HepG2 (cell line): ENCODE measurements around the gene DVL3. TPM values are rescaled to one million over a fixed set of nuclear protein-coding genes. Genes with fewer than 3 reads are reported as not detected.

Experiments
- ATAC-seq: fragments of 200-7000 bp; cut with Tn5 transposase; 3 replicates; pipeline ENCODE4 v1.9.1; 2020; ENCODE audit warnings: mild to moderate bottlenecking, moderate library complexity
- BruUV-seq: library from RNA; stranded (reverse); fragments of 400-500 nt; replicated peaks from 2 replicates; lab custom pipeline; 2021; lab: Mats Ljungman, UMichigan
- CTCF ChIA-PET: fragments of 300-600 bp; formaldehyde crosslinking; extraction: SDS; loops from one replicate; lab custom pipeline; 2021; ENCODE audit warnings: low total read pairs, inconsistent platforms, low intra/inter-chr PET ratio; lab: Yijun Ruan, JAX
- POLR2A ChIA-PET: fragments of 350-600 bp; sonication (Branson Sonifier 250); formaldehyde crosslinking; loops from one replicate; lab custom pipeline; 2020; ENCODE audit warnings: antibody characterized with exemption, inconsistent platforms; lab: Yijun Ruan, JAX
- DNase-seq: peaks from one replicate; pipeline ENCODE4 v3.0.0-alpha.2; 2015; ENCODE audit warnings: low spot score
- FAIRE-seq: peaks from 3 replicates; lab custom pipeline; 2011; peaks lifted over from hg19 to GRCh38; lab: Jason Lieb, UNC
- H2AFZ ChIP-seq: one replicate; pipeline ENCODE4 v1.6.1; 2011; ENCODE audit warnings: low read length, inconsistent platforms
- H3K27ac ChIP-seq: fragments of 300-600 bp; 3 replicates; pipeline ENCODE4 v1.8.0; 2011; ENCODE audit warnings: mixed run types, mild to moderate bottlenecking, mixed read lengths, low read length, inconsistent platforms; ENCODE audit not compliant: insufficient read depth; ENCODE audit errors: extremely low read length
- H3K27me3 ChIP-seq, 2 experiments: fragments of 200-600 bp in 1 of 2; 2 replicates in 1 of 2; 3 replicates in 1 of 2; pipeline versions ENCODE4 v1.6.0 to v1.8.0; 2011; ENCODE audit warnings: low read length in 2 of 2, mild to moderate bottlenecking in 2 of 2, moderate library complexity in 2 of 2, inconsistent platforms in 1 of 2; ENCODE audit not compliant: insufficient read depth in 2 of 2, control insufficient read depth in 1 of 2
- H3K36me3 ChIP-seq, 2 experiments: fragments of 200-600 bp in 1 of 2; replicated peaks in 1 of 2; 2 replicates in 1 of 2; 3 replicates in 1 of 2; pipeline versions ENCODE4 v1.5.1 to v1.8.0; 2011; ENCODE audit warnings: low read length in 2 of 2, inconsistent platforms in 1 of 2; ENCODE audit not compliant: insufficient read depth in 2 of 2, control insufficient read depth in 1 of 2
- H3K4me1 ChIP-seq: 2 replicates; pipeline ENCODE4 v1.5.1; 2012; ENCODE audit warnings: low read length, inconsistent platforms; ENCODE audit not compliant: insufficient read depth
- H3K4me2 ChIP-seq: 2 replicates; pipeline ENCODE4 v1.6.0; 2011; ENCODE audit warnings: low read depth, low read length, inconsistent platforms
- H3K4me3 ChIP-seq, 3 experiments: fragments of 200-600 bp in 1 of 3; sonication (generic), shearing (Covaris generic) in 1 of 3; replicated peaks in 1 of 3; 2 replicates each; pipeline ENCODE4 v1.5.1; 2011 to 2016; ENCODE audit warnings: low read length in 3 of 3, inconsistent platforms in 2 of 3, low read depth in 2 of 3, mild to moderate bottlenecking in 2 of 3, control low read depth in 1 of 3, mixed read lengths in 1 of 3; ENCODE audit not compliant: insufficient read depth in 1 of 3
- H3K79me2 ChIP-seq: one replicate; pipeline ENCODE4 v1.6.1; 2011; ENCODE audit warnings: low read length, inconsistent platforms; ENCODE audit not compliant: insufficient read depth
- H3K9ac ChIP-seq: 2 replicates; pipeline ENCODE4 v1.6.0; 2011; ENCODE audit warnings: mild to moderate bottlenecking, low read depth, low read length, inconsistent platforms; ENCODE audit not compliant: insufficient read depth
- H3K9me3 ChIP-seq: 2 replicates; pipeline ENCODE4 v1.5.1; 2012; ENCODE audit warnings: mild to moderate bottlenecking, low read length
- H4K20me1 ChIP-seq: 2 replicates; pipeline ENCODE4 v1.6.0; 2011; ENCODE audit warnings: inconsistent platforms, mild to moderate bottlenecking, low read length, moderate library complexity; ENCODE audit not compliant: insufficient read depth
- HNRNPLL ChIP-seq: fragments of 200-400 bp; formaldehyde crosslinking; IDR thresholded peaks from 2 replicates; pipeline ENCODE4 v1.6.1; 2017; ENCODE audit warnings: mild to moderate bottlenecking, low read depth, low read length; ENCODE audit not compliant: poor library complexity, severe bottlenecking
- NFIB ChIP-seq: sonication (generic); formaldehyde crosslinking; IDR thresholded peaks from 2 replicates; pipeline ENCODE4 v1.9.0; 2021; ENCODE audit warnings: missing genetic modification reagents, mild to moderate bottlenecking, borderline replicate concordance
- RBM39 ChIP-seq: fragments of 200-400 bp; formaldehyde crosslinking; IDR thresholded peaks from one replicate; pipeline ENCODE4 v1.6.1; 2018; ENCODE audit warnings: antibody characterized with exemption, mild to moderate bottlenecking, low read depth, low read length; ENCODE audit not compliant: poor library complexity, severe bottlenecking
- SMYD3 ChIP-seq: sonication (generic); formaldehyde crosslinking; IDR thresholded peaks from 2 replicates; pipeline ENCODE4 v1.8.1; 2023; ENCODE audit warnings: mild to moderate bottlenecking, missing genetic modification reagents
- ZFP37 ChIP-seq: sonication (generic); formaldehyde crosslinking; IDR thresholded peaks from 2 replicates; pipeline ENCODE4 v1.4.0; 2020; ENCODE audit warnings: missing genetic modification reagents, borderline replicate concordance
- WGBS: methylation state at CpG from one replicate; pipeline ENCODE4 v1.1.6; 2017; ENCODE audit warnings: low lambda C conversion rate; 5-methylcytosine and 5-hydroxymethylcytosine counted together
- in situ Hi-C: cut with HindIII; loops from 2 replicates; pipeline ENCODE4 v1.10.0; 2017; ENCODE audit warnings: low pct_unique_long_range_greater_than_20kb; ENCODE audit not compliant: extremely low pct_ligation_motif_present
- intact Hi-C: fragments of 100-400 bp; cut with micrococcal nuclease; formaldehyde crosslinking; loops from one replicate; pipeline ENCODE4 v1.10.0; 2022; ENCODE audit not compliant: unreplicated experiment
- polyA plus RNA-seq, 8 experiments: library from polyadenylated mRNA; depleted of rRNA in 3 of 8; stranded (reverse) in 7 of 8; unstranded in 1 of 8; fragments of >200 nt; fragmentation: Illumina TruSeq in 4 of 8; extraction: Trizol in 4 of 8; gene quantifications; 2 replicates each; pipeline versions ENCODE4 v1.2.1 to v1.2.3, GENCODE V29; 2011 to 2016; ENCODE audit warnings: low read depth in 4 of 8, missing spikeins in 1 of 8, mixed read lengths in 1 of 8; ENCODE audit not compliant: insufficient read depth in 1 of 8
- total RNA-seq, 5 experiments: library from RNA; depleted of rRNA; stranded (reverse); fragments of >200 nt; fragmentation: Illumina TruSeq; extraction: Trizol; gene quantifications; 2 replicates each; pipeline ENCODE4 v1.2.3, GENCODE V29; 2016; ENCODE audit warnings: low read depth in 1 of 5
- TF ChIP-seq, protein P1 (sequence below): sonication (generic); formaldehyde crosslinking; IDR thresholded peaks from 2 replicates; pipeline ENCODE4 v1.4.0; 2020; ENCODE audit warnings: mild to moderate bottlenecking, missing genetic modification reagents
- TF ChIP-seq, protein P2 (sequence below): sonication (generic); formaldehyde crosslinking; IDR thresholded peaks from 2 replicates; pipeline ENCODE4 v1.4.0; 2020; ENCODE audit warnings: missing genetic modification reagents, mild to moderate bottlenecking, borderline replicate concordance
- TF ChIP-seq, protein P3 (sequence below): sonication (generic); formaldehyde crosslinking; IDR thresholded peaks from 2 replicates; pipeline ENCODE4 v1.8.0; 2022; ENCODE audit warnings: missing genetic modification reagents, mild to moderate bottlenecking, borderline replicate concordance
- TF ChIP-seq, protein P4 (sequence below): sonication (generic); formaldehyde crosslinking; IDR thresholded peaks from 2 replicates; pipeline ENCODE4 v1.4.0; 2020; ENCODE audit warnings: missing genetic modification reagents, borderline replicate concordance
- TF ChIP-seq, protein P5 (sequence below): sonication (generic); formaldehyde crosslinking; IDR thresholded peaks from 2 replicates; pipeline ENCODE4 v1.4.0; 2020; ENCODE audit warnings: mild to moderate bottlenecking, low read depth, missing genetic modification reagents
- TF ChIP-seq, protein P6 (sequence below): IDR thresholded peaks from 2 replicates; pipeline ENCODE4 v1.6.1; 2012; ENCODE audit warnings: low read depth, low read length, improper control_type of control experiment

The DVL3 gene
- total and polyA plus RNA-seq, 2 of the 13 experiments (the other 11 are each of a cell fraction or from before 2014, with no cell fraction given): 29.0 to 36.1 TPM

DNA sequence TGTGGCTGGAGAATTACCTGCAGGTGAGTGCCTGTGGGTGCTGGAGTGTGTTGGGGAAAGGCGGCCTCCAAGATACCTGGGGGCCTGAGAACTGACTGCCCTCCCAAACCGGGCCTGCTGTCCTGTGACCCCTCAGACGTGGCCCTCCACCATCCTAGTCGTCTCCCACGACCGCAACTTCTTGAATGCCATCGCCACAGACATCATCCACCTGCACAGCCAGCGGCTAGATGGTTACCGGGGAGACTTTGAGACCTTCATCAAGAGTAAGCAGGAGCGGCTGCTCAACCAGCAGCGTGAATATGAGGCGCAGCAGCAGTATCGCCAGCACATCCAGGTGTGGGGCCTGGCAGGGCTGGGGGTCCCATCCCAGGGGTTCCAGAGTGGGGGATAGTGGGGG lies 34.2 kb downstream of the DVL3 start:
- Histone ChIP-seq H2AFZ (no peak overlapping the region), H3K79me2 (peaks cover 32% of the 10 kb centered on the region), H3K9me3 (no peaks in the 10 kb centered on the region), H3K4me1 (peaks cover 25% of the 10 kb centered on the region), H3K27me3 (no peaks in the 10 kb centered on the region; a peak in 1 of 5 replicates), H3K4me2 (no peak overlapping the region), H3K27ac (no peak overlapping the region), H3K9ac (no peak overlapping the region), H4K20me1 (peaks cover 4% of the 10 kb centered on the region; the same call in 1 of the 2 replicates), H3K4me3 (no peak overlapping the region), H3K36me3 (peaks cover 28 to 66% of the 10 kb centered on the region in 2 experiments)
- ATAC-seq (no peak), DNase-seq (no peak), FAIRE-seq (no peak)
- ChIA-PET CTCF (interaction anchor here (0.6 kb wide), 1 partner anchor 294 kb away, joined by 4 read pairs; no protein-coding TSS in a partner anchor), POLR2A (no interaction called here)
- intact Hi-C loops: loop anchor here (5.0 kb wide), 1 partner anchor 42 kb away; no protein-coding TSS in a partner anchor
- BruUV-seq: no TSS peak
- 95% methylated on average over 13 of the region's 13 CpGs for WGBS
- in situ Hi-C loops: no loop called here
- TF ChIP-seq SMYD3 (CRISPR knock-in tag): no peak
- TF ChIP-seq, protein P1, sequence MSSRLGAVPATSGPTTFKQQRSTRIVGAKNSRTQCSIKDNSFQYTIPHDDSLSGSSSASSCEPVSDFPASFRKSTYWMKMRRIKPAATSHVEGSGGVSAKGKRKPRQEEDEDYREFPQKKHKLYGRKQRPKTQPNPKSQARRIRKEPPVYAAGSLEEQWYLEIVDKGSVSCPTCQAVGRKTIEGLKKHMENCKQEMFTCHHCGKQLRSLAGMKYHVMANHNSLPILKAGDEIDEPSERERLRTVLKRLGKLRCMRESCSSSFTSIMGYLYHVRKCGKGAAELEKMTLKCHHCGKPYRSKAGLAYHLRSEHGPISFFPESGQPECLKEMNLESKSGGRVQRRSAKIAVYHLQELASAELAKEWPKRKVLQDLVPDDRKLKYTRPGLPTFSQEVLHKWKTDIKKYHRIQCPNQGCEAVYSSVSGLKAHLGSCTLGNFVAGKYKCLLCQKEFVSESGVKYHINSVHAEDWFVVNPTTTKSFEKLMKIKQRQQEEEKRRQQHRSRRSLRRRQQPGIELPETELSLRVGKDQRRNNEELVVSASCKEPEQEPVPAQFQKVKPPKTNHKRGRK (CRISPR knock-in tag): no peak
- TF ChIP-seq ZFP37 (CRISPR knock-in tag): no peak
- TF ChIP-seq, protein P2, sequence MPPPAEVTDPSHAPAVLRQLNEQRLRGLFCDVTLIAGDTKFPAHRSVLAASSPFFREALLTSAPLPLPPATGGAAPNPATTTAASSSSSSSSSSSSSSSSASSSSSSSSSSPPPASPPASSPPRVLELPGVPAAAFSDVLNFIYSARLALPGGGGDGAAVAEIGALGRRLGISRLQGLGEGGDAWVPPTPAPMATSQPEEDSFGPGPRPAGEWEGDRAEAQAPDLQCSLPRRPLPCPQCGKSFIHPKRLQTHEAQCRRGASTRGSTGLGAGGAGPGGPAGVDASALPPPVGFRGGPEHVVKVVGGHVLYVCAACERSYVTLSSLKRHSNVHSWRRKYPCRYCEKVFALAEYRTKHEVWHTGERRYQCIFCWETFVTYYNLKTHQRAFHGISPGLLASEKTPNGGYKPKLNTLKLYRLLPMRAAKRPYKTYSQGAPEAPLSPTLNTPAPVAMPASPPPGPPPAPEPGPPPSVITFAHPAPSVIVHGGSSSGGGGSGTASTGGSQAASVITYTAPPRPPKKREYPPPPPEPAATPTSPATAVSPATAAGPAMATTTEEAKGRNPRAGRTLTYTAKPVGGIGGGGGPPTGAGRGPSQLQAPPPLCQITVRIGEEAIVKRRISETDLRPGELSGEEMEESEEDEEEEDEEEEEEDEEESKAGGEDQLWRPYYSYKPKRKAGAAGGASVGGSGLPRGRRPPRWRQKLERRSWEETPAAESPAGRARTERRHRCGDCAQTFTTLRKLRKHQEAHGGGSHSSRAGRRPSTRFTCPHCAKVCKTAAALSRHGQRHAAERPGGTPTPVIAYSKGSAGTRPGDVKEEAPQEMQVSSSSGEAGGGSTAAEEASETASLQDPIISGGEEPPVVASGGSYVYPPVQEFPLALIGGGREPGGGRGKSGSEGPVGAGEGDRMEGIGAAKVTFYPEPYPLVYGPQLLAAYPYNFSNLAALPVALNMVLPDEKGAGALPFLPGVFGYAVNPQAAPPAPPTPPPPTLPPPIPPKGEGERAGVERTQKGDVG: no peak
- TF ChIP-seq NFIB (CRISPR knock-in tag): no peak
- TF ChIP-seq HNRNPLL: no peak
- TF ChIP-seq, protein P3, sequence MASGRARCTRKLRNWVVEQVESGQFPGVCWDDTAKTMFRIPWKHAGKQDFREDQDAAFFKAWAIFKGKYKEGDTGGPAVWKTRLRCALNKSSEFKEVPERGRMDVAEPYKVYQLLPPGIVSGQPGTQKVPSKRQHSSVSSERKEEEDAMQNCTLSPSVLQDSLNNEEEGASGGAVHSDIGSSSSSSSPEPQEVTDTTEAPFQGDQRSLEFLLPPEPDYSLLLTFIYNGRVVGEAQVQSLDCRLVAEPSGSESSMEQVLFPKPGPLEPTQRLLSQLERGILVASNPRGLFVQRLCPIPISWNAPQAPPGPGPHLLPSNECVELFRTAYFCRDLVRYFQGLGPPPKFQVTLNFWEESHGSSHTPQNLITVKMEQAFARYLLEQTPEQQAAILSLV (CRISPR knock-in tag): no peak
- TF ChIP-seq RBM39: no peak
- TF ChIP-seq, protein P4, sequence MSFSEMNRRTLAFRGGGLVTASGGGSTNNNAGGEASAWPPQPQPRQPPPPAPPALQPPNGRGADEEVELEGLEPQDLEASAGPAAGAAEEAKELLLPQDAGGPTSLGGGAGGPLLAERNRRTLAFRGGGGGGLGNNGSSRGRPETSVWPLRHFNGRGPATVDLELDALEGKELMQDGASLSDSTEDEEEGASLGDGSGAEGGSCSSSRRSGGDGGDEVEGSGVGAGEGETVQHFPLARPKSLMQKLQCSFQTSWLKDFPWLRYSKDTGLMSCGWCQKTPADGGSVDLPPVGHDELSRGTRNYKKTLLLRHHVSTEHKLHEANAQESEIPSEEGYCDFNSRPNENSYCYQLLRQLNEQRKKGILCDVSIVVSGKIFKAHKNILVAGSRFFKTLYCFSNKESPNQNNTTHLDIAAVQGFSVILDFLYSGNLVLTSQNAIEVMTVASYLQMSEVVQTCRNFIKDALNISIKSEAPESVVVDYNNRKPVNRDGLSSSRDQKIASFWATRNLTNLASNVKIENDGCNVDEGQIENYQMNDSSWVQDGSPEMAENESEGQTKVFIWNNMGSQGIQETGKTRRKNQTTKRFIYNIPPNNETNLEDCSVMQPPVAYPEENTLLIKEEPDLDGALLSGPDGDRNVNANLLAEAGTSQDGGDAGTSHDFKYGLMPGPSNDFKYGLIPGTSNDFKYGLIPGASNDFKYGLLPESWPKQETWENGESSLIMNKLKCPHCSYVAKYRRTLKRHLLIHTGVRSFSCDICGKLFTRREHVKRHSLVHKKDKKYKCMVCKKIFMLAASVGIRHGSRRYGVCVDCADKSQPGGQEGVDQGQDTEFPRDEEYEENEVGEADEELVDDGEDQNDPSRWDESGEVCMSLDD (CRISPR knock-in tag): no peak
- TF ChIP-seq, protein P5, sequence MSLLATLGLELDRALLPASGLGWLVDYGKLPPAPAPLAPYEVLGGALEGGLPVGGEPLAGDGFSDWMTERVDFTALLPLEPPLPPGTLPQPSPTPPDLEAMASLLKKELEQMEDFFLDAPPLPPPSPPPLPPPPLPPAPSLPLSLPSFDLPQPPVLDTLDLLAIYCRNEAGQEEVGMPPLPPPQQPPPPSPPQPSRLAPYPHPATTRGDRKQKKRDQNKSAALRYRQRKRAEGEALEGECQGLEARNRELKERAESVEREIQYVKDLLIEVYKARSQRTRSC (CRISPR knock-in tag): no peak
- TF ChIP-seq, protein P6, sequence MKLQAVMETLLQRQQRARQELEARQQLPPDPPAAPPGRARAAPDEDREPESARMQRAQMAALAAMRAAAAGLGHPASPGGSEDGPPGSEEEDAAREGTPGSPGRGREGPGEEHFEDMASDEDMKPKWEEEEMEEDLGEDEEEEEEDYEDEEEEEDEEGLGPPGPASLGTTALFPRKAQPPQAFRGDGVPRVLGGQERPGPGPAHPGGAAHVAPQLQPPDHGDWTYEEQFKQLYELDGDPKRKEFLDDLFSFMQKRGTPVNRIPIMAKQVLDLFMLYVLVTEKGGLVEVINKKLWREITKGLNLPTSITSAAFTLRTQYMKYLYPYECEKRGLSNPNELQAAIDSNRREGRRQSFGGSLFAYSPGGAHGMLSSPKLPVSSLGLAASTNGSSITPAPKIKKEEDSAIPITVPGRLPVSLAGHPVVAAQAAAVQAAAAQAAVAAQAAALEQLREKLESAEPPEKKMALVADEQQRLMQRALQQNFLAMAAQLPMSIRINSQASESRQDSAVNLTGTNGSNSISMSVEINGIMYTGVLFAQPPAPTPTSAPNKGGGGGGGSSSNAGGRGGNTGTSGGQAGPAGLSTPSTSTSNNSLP: no peak
